Panc1 (cell line): Measurements from ENCODE around the gene TBC1D23. TPM values are rescaled to one million over a fixed set of nuclear protein-coding genes. Genes with fewer than 3 reads are reported as not detected.

Experiments
- ATAC-seq: fragments of 200-7000 bp; cut with Tn5 transposase; 2 replicates; pipeline ENCODE4 v1.9.1; 2020; ENCODE audit warnings: mild to moderate bottlenecking, moderate library complexity
- BruUV-seq: library from RNA; stranded (reverse); fragments of 400-500 nt; replicated peaks from 2 replicates; lab custom pipeline; 2021; lab: Mats Ljungman, UMichigan
- CTCF ChIA-PET: fragments of 300-600 bp; sonication (Branson Sonifier 250); formaldehyde crosslinking; loops from one replicate; lab custom pipeline; 2022; ENCODE audit warnings: antibody characterized with exemption; lab: Charles Lee
- POLR2A ChIA-PET: fragments of 300-600 bp; sonication (Branson Sonifier 250); formaldehyde crosslinking; loops from one replicate; lab custom pipeline; 2022; ENCODE audit warnings: antibody characterized with exemption; lab: Charles Lee
- DNase-seq: peaks from one replicate; pipeline ENCODE4 v3.0.0-alpha.2; 2010; ENCODE audit warnings: low read depth, low spot score
- H3K27ac ChIP-seq: 2 replicates; pipeline ENCODE4 v1.5.1; 2011; ENCODE audit warnings: mild to moderate bottlenecking, low read length, inconsistent platforms
- H3K27me3 ChIP-seq: fragments of 200-500 bp; sonication (Bioruptor generic); 2 replicates; pipeline ENCODE4 v1.6.0; 2014; ENCODE audit warnings: low read length, inconsistent platforms; ENCODE audit not compliant: control insufficient read depth, insufficient read depth
- H3K36me3 ChIP-seq: fragments of 200-500 bp; sonication (Bioruptor generic); 2 replicates; pipeline ENCODE4 v1.5.1; 2014; ENCODE audit warnings: inconsistent platforms, mild to moderate bottlenecking, low read length, moderate library complexity; ENCODE audit not compliant: control insufficient read depth, insufficient read depth
- H3K4me1 ChIP-seq: 2 replicates; pipeline ENCODE4 v1.5.1; 2011; ENCODE audit warnings: inconsistent platforms, mild to moderate bottlenecking, low read length, moderate library complexity; ENCODE audit not compliant: control insufficient read depth, insufficient read depth
- H3K4me3 ChIP-seq, 2 experiments: 2 replicates each; pipeline ENCODE4 v1.5.1; 2011 to 2012; ENCODE audit warnings: low read depth in 2 of 2, low read length in 2 of 2, mild to moderate bottlenecking in 2 of 2, inconsistent platforms in 1 of 2, moderate library complexity in 1 of 2
- H3K9me3 ChIP-seq: fragments of 200-500 bp; sonication (Bioruptor generic); 2 replicates; pipeline ENCODE4 v1.5.1; 2014; ENCODE audit warnings: low read depth, mild to moderate bottlenecking, inconsistent platforms, low read length, moderate library complexity; ENCODE audit not compliant: control insufficient read depth, insufficient read depth
- POLR2AphosphoS5 ChIP-seq: IDR thresholded peaks from 2 replicates; pipeline ENCODE4 v1.6.1; 2012; ENCODE audit warnings: mild to moderate bottlenecking, low read depth, low read length, moderate library complexity
- REST ChIP-seq, 2 experiments: IDR thresholded peaks; 2 replicates each; pipeline ENCODE4 v1.6.1; 2011 to 2012; ENCODE audit warnings: low read depth in 2 of 2, control low read depth in 1 of 2, low read length in 1 of 2, mild to moderate bottlenecking in 1 of 2, moderate library complexity in 1 of 2; ENCODE audit not compliant: insufficient read depth in 1 of 2
- SIN3A ChIP-seq: IDR thresholded peaks from 2 replicates; pipeline ENCODE4 v1.6.1; 2012; ENCODE audit warnings: low read depth, mild to moderate bottlenecking, low read length, moderate library complexity, borderline replicate concordance; ENCODE audit not compliant: insufficient read depth
- TCF7L2 ChIP-seq: IDR thresholded peaks from 2 replicates; pipeline ENCODE4 v1.6.1; 2011; ENCODE audit warnings: mild to moderate bottlenecking, low read depth, low read length, inconsistent platforms
- in situ Hi-C: cut with HindIII; loops from 2 replicates; pipeline ENCODE4 v1.10.0; 2016; ENCODE audit warnings: low sequenced_read_pairs, low pct_unique_long_range_greater_than_20kb
- intact Hi-C: fragments of 100-400 bp; cut with micrococcal nuclease; formaldehyde crosslinking; loops from one replicate; pipeline ENCODE4 v1.10.0; 2022; ENCODE audit not compliant: unreplicated experiment
- total RNA-seq: library from RNA; stranded (reverse); gene quantifications from one replicate; pipeline ENCODE4 v1.2.1, GENCODE V29; 2021; ENCODE audit not compliant: unreplicated experiment
- TF ChIP-seq, protein P1 (sequence below): fragments of 450-650 bp; IDR thresholded peaks from 2 replicates; pipeline ENCODE4 v1.5.1; 2017; ENCODE audit warnings: mild to moderate bottlenecking

The TBC1D23 gene
- total RNA-seq, 1 experiment from 2014 or later = 39.4 TPM

DNA sequence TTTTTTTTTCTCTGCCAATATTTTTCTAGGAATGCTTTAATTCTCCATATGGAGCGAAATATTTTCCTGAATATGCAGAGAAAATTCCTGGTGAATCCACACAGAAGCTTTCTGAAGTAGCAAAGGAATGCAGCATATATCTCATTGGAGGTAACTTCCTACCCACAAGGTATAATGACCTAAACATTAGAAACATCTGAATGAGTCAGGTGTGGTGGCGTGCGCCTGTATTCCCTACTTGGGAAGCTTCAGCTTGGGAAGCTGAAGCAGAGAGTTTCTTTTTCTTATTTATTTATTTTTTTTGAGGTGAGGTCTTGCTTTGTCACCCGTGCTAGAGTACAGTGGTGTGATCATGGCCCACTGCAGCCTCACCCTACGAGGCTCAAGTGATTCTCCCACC, 79.0 kb downstream of the TBC1D23 start:
- H3K27ac ChIP-seq = no peak overlapping the region
- in situ Hi-C loops (no loop called here), intact Hi-C loops (loop anchor here (10.0 kb wide), 1 partner anchor 65 kb away; no protein-coding TSS in a partner anchor)
- BruUV-seq = no TSS peak
- peaks cover 10% of the 10 kb centered on the region for H3K4me1 ChIP-seq
- ATAC-seq = no peak
- no peaks in the 10 kb centered on the region for H3K9me3 ChIP-seq
- no peaks in the 10 kb centered on the region for H3K27me3 ChIP-seq
- TF ChIP-seq SIN3A (no peak), POLR2AphosphoS5 (no peak), REST (IDR thresholded peaks at IDR 0.05; ENCODE audit: insufficient read depth in 1 of 2, low read depth in 2 of 2, low read length in 1 of 2) (no peak), TCF7L2 (no peak)
- TF ChIP-seq, protein P1, sequence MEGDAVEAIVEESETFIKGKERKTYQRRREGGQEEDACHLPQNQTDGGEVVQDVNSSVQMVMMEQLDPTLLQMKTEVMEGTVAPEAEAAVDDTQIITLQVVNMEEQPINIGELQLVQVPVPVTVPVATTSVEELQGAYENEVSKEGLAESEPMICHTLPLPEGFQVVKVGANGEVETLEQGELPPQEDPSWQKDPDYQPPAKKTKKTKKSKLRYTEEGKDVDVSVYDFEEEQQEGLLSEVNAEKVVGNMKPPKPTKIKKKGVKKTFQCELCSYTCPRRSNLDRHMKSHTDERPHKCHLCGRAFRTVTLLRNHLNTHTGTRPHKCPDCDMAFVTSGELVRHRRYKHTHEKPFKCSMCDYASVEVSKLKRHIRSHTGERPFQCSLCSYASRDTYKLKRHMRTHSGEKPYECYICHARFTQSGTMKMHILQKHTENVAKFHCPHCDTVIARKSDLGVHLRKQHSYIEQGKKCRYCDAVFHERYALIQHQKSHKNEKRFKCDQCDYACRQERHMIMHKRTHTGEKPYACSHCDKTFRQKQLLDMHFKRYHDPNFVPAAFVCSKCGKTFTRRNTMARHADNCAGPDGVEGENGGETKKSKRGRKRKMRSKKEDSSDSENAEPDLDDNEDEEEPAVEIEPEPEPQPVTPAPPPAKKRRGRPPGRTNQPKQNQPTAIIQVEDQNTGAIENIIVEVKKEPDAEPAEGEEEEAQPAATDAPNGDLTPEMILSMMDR = no peak
- H3K4me3 ChIP-seq = no peak overlapping the region
- CTCF ChIA-PET = no interaction called here
- DNase-seq = no peak
- POLR2A ChIA-PET = no interaction called here
- peaks cover 23% of the 10 kb centered on the region for H3K36me3 ChIP-seq

DNA sequence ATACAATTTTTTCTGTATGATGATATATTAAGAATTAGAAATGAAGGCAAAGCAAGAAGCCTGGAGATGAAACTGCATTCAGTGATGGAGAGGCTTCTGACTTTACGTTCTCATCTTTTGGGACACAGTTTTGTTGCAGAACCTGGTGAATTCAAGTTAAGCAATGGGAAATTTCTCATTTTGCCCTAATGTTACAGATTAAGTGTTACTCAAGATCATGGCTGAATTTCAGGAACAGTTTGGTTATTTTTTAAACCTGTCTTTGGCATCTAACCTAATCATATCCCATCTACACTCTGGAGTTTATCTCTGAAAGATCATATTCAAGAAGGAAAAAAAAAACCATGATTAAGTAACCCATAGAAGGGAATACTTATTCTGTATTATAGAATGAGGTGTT, 79.7 kb downstream of the TBC1D23 start:
- Histone ChIP-seq H3K9me3 (no peaks in the 10 kb centered on the region), H3K27me3 (no peaks in the 10 kb centered on the region), H3K36me3 (peaks cover 27% of the 10 kb centered on the region), H3K4me3 (no peak overlapping the region), H3K27ac (no peak overlapping the region), H3K4me1 (peaks cover 5% of the 10 kb centered on the region)
- in situ Hi-C loops = no loop called here
- TF ChIP-seq POLR2AphosphoS5 (no peak), REST (IDR thresholded peaks at IDR 0.05; ENCODE audit: insufficient read depth in 1 of 2, low read depth in 2 of 2, low read length in 1 of 2) (no peak)
- no peak for ATAC-seq
- ChIA-PET POLR2A (no interaction called here), CTCF (no interaction called here)
- intact Hi-C loops = no loop called here
- no TSS peak for BruUV-seq
- DNase-seq = no peak
